Pons (tissue), 1 donor: Measurements from ENCODE around the gene PDE4B.

Experiments used
- DNase-seq: peaks from one replicate; pipeline ENCODE4 v3.0.0-alpha.2; 2016; ENCODE audit warnings: low spot score

Gene PDE4B

GRCh38 chr1:66182551-66183178, 390.0 kb downstream of the PDE4B start:
- no peak for DNase-seq

GRCh38 chr1:66183400-66183799, 390.7 kb downstream of the PDE4B start:
- DNase-seq = no peak

- no peak for DNase-seq
Measured at GRCh38 chr1:66197120-66197519, 404.4 kb downstream of the PDE4B start.

GRCh38 chr1:66197785-66198184, 405.1 kb downstream of the PDE4B start:
- peak; percentile 69 for DNase-seq

GRCh38 chr1:66206563-66207144, 414.0 kb downstream of the PDE4B start:
- no peak for DNase-seq

GRCh38 chr1:66207484-66207883, 414.8 kb downstream of the PDE4B start:
- DNase-seq = peak; percentile 52

GRCh38 chr1:66208632-66209031, 415.9 kb downstream of the PDE4B start:
- no peak for DNase-seq

GRCh38 chr1:66210635-66211244, 418.0 kb downstream of the PDE4B start:
- DNase-seq = no peak

- no peak for DNase-seq
Measured at GRCh38 chr1:66211521-66211920, 418.8 kb downstream of the PDE4B start.

- no peak for DNase-seq
Measured at GRCh38 chr1:66213491-66213890, 420.8 kb downstream of the PDE4B start.

- no peak for DNase-seq
Measured at GRCh38 chr1:66214901-66215300, 422.2 kb downstream of the PDE4B start.

GRCh38 chr1:66217021-66217420, 424.3 kb downstream of the PDE4B start:
- DNase-seq = no peak

GRCh38 chr1:66217561-66217960, 424.9 kb downstream of the PDE4B start:
- DNase-seq = no peak

GRCh38 chr1:66220477-66220876, 427.8 kb downstream of the PDE4B start:
- no peak for DNase-seq

- no peak for DNase-seq
Measured at GRCh38 chr1:66223681-66224080, 431.0 kb downstream of the PDE4B start.

- no peak for DNase-seq
Measured at GRCh38 chr1:66226985-66227384, 434.3 kb downstream of the PDE4B start.

- DNase-seq = no peak
Measured at GRCh38 chr1:66227966-66228365, 435.3 kb downstream of the PDE4B start.

- no peak for DNase-seq
Measured at GRCh38 chr1:66231217-66231616, 438.5 kb downstream of the PDE4B start.

- DNase-seq = no peak
Measured at GRCh38 chr1:66231681-66232463, 439.2 kb downstream of the PDE4B start.

- no peak for DNase-seq
Measured at GRCh38 chr1:66237042-66237441, 444.3 kb downstream of the PDE4B start.

- no peak for DNase-seq
Measured at GRCh38 chr1:66237722-66238479, 445.2 kb downstream of the PDE4B start.

- DNase-seq = no peak
Measured at GRCh38 chr1:66239834-66240233, 447.1 kb downstream of the PDE4B start.
